CD4-positive, alpha-beta T cell treated with Interleukin-4 for 4 hours (primary cell): ENCODE data around the gene ABITRAM.
"Not testable (repeated sequence)": the region's sequence is repeated elsewhere in the genome, so short reads cannot be mapped to it uniquely, and the experiment has no call there.

Experiments used
- DNase-seq: peaks from one replicate; pipeline ENCODE4 v3.0.0-alpha.2; 2020

ABITRAM gene

DNA sequence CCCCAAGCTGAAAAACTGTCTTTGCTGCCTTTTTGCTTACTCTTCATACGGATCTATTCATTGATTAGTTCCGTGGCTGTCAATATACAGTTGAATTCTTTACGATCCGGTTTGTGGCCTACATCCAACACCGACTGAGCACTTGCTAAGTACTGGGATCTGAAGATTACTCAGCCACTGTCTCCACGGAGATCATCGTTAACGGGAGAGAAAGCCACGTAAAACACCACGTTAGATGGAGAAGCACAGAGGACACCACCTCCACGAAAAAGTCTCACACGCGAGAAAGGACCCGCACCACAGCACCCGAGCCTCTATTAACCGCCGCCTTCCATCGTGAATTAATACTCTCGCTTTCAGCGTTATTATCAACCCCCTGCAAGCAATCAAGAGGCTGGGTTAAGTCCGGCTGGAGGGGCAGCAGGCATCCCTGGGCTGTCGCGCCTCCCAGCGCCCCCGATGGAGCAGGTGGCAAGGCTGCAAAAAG, 926 bp upstream of the ABITRAM start:
- no peak for DNase-seq

DNA sequence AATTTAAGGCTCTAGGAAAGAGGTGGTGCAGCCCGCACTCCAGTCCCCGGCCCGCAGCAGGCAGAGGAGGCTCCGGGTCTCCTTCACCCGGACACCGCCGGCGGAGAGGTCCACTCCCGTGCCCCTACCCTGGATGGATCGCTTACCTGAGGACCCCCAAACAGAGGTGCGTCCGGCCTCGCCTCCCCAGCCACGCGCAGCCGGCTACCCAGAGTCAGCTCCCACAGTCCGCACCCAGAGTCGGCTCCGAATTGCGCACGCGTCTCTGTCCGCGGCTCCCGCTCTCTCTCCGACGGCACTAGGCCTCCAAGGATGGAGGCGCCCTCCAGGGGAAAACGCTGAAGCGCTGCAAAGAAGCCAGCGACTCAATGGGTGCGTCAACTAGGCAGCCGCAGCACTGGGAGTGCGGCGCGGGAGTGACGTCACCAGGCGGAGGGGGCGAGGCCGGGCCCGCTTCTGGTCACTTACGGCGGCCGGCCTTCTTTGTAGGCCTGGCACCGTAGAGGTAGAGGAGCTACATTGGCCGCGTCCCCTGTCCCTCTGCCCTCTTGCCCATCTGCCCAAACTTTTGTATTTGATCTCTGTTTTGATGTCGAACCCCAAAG, 380 bp upstream of the ABITRAM start, which contains the start of gene ELP1:
TSS of gene ELP1 (minus strand) at position 407 of the 605 bp plus-strand sequence. CDS start 2,978 bp downstream, outside the sequence.
- DNase-seq = peak; percentile 92

DNA sequence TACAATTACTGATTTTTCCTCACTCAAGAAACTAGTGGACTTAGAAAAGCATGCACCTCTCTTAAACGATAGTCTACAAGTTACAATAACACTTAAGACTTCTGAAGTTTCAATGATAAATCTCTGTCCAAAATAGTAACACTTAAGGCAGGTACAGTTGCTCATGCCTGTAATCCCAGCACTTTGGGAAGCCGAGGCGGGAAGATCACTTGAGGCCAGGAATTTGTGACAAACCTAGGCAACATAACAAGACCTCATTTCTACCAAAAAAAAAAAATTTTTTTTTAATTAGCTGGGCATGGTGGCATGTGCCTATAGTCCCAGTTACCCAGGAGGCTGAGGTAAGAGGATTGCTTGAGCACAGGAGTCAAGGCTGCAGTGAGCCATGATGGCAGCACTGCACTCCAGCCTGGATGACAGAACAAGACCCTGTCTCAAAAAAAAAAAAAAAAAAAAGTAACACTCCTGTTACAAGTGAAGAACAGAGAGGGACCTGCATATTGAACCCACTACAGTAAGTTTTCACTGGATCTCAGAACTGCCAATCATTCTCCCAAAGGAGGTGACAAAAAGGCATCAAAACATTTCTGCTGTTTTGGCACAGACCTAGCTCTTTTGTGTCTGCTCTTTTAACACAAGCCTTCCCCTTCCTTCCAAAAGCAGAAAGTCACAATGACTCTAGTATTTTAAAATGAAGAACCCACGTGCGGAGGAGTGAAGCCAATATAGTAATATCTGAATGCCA, 3.5 kb downstream of the ABITRAM start:
- no peak for DNase-seq

DNA sequence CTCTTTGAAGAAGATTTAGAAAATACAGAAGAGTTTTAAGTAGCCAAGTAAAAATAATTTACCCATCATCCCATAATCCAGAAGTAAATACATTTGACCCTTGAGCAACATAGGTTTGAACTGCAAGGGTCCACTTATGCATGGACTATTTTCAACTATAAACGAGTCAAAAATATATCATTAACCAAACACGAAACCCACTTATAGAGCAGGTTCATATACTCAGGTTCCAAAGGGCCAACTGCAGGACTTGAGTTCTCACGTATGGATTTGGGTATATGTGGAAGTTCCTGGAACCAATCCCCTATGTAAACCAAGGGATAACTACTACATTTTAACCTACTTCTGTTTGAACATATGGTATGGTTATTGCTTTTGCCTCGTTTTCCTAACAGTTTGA, 5.8 kb downstream of the ABITRAM start:
- DNase-seq = no peak

DNA sequence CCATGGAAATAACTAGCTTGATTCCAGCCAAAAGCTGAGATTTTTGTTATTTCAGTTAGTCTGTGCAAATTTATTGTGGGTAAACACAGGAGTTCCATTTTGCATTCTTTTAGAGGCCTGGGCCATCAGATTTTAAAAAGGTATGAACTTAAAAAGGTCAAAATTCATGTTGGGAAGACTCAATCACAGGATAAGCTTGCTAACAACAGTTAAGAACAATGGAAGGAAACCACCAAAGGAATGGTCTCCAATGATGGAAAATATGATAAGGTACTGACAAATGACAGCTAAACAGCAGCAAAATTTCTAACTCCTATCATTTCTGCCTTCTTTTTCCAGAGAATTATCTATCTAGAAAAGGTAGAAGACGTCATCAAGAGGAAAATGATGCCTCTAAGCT, 16.0 kb downstream of the ABITRAM start:
- DNase-seq = no peak

DNA sequence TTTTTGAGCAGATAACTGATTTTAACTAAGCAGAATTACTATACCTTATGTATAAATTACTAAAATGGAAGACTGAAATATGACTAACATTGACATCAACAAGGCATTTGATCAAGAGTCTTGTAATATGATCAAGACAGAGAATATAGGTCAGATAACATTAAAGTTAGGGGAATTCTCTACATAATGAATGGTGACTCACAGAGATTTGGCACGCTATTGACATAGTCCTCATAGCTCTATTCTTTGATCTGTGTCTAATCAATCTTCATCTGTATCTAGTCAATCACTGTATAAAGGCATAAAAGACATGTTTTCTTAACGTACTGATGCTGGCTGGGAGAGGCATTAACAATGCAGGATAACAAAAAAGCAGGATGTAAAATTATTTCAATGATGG, 17.4 kb downstream of the ABITRAM start:
- DNase-seq = no peak

DNA sequence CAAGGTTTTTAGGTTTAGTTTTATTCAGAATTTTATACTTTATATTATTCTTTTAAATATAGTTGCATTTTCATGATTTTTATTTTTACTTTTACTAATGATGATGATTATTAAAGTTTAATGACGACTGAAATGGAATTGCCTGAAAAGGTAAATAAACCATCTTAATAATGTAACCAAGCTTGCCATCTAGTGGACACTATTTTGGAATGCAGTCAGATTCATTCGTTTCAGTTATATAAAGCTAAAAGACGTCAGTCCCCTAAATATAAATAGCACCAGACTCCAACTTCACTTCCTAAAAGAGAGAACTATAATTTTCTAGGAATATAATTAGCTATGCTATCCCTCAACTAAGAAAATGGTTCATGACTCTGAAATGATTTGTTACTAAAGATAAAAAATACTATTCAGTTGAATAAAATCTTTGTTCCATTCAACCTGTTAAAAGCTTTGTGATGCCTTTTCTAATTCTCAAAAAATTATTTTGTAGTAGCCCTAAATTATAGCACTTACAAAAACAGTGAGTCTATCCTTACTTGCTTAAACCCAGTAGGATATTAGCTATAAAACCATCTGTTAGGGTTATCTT, 19.9 kb downstream of the ABITRAM start:
- peak; percentile 51 for DNase-seq

DNA sequence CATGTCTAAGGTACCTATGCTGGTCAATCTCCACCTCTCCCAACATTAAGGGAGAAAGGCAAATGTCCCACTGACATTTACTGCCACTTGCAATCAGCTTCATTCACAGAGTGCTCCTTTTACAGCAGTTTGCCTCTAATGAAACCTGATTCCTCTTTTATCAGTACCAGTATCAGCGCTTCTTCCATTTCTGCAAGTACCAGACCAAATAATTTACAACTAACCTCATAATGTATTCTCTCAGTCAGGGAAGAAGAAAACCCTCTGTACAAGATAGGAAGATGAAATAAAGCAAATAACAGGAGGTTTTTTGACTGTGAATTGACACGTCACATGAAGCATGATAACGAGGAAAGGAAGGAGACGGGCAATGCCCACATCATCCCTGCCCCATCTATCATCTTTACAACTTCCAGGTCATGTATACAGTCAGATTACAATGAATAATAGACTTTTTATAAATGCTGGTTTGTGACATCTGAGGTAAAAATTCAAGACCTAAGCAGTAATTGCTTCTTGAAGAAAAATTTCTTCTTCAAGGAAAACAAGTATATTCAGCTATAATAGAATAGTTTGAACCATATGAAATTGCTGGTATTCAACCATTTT, 21.9 kb downstream of the ABITRAM start:
- no peak for DNase-seq

DNA sequence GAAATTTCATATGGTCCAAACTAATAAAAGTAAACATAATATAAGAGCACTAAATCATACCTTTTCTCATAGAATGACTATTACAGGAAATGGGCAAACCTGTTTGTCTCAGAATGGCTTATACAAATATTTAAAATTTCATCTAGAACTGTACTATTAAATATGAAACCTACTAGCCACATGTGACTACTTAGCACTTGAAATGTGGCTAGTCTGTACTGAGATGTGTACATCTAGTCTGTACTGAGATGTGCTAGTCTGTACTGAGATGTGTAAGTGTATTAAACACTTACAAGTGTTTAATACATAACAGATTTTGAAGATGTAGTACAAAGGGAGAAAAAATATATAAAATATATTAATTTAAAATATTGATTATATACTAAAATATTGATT, 22.4 kb downstream of the ABITRAM start:
- no peak for DNase-seq

DNA sequence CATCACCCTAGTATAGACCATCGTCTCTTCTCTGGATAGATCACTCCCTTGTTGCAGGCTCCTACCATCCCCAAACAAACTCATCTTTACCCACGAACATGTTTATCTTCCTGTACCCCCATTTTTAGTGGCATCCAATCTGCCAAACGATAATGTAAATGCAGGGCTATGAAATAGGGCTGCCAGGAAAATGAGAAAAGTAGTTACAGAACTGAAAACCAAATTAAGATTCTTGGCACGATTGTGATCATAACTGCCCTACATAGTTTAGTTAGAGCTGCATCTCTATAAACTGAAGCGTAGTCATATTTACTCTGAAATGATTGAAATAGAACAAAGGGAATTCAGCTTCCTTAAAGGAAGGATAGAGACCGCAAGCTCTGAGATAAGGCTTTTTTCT, 26.1 kb downstream of the ABITRAM start:
- DNase-seq = no peak

DNA sequence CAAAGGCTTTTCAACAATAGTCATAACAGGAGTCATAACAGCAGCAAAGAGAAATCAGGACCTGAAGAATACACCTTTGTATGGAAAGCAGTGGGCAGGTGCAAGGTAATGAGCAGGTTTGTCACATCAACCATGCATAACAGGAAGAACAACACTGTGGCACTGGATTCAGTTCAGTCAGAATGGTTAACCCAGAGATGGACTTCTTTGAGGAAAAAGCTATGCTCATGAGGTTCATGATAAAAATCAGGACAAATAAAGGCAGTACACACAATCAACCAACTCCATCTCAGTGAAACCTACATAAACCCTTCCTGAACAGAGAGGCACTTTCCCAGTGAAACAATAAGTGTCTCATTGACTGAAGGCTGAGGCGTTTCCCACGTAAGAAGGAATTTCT, 27.0 kb downstream of the ABITRAM start:
- no peak for DNase-seq

DNA sequence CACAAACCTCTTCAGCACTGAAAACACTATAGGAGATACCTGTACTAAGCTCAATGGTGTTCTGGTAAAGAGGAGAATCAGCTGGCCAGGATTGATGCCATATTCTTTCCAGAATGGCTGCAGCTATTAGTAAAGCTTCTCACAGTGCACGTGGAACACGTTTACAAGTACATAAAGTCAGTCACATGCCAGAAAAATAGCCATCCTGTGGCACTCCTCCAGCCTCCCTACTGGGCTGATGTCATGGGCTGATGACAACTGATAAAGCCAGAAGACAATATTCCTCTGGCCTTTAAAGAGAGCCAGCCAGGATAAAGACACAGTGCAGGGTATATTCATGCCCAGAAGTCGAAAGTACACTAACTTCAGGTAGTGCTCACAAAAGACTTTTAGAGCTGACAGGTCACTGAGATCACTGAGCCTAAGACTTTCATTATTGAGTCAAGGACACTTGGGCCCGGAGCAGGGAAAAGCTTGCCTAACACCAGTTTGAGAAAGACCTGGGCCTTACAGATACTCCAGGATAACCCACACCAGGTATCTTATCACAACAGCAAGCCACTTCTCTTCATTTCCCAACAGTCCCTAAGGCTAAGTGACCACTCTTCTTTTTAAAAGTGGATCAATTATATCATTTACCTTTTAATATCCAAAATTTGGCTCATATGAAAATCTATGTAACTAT, 29.4 kb downstream of the ABITRAM start:
- no peak for DNase-seq

DNA sequence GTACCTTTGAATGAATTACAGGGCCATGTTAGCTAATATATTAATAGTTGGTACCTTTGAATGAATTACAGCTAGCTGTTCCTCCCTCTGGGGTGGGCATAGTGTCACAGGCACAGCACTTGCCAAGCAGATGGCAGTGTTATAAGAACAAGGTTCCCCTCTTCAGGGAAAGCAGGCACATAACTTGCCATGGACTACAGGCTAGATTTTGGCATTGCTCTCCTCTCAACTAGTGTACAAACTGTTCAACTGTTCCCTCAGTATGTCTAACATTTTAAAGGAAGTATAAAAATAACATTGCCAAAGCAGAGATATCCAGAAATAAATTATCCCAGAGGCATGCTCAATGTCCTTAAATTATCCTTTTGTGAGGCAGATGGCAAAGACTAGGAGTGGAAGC, 33.7 kb downstream of the ABITRAM start:
- no peak for DNase-seq

DNA sequence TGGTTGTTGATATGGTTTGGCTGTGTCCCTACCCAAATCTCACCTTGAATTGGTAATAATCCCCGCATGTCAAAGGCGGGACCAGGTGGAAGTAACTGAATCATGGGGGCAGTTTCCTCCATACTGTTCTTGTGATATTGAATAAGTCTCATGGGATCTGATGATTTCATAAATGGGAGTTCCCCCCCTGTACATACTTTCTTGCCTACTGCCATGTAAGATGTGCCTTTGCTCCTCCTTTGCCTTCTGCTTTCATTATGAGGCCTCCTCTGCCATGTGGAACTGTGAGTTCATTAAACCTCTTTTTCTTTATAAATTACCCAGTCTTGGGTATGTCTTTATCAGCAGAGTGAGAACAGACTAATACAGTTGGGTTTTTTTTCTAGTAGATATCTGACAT, 37.2 kb downstream of the ABITRAM start:
- not testable (repeated sequence) for DNase-seq

DNA sequence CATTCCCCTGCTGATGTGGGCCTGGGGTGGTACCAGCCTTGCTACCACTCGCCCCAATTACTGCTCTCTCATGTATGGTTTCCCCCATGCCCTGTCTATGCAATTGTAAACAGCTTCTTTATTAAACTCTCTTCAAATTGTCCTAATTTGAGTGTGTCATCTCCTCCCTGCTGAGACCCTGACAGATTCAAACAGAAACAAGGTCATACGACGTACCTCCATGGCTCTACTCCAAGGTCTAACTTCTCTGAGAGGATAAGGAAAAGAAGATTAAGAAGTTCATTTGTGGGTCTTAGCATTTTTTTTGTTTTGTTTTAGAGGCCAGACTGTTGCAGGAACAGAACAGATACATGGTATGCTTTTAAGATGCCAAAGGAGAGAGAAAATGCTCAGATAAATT, 38.0 kb downstream of the ABITRAM start:
- no peak for DNase-seq

DNA sequence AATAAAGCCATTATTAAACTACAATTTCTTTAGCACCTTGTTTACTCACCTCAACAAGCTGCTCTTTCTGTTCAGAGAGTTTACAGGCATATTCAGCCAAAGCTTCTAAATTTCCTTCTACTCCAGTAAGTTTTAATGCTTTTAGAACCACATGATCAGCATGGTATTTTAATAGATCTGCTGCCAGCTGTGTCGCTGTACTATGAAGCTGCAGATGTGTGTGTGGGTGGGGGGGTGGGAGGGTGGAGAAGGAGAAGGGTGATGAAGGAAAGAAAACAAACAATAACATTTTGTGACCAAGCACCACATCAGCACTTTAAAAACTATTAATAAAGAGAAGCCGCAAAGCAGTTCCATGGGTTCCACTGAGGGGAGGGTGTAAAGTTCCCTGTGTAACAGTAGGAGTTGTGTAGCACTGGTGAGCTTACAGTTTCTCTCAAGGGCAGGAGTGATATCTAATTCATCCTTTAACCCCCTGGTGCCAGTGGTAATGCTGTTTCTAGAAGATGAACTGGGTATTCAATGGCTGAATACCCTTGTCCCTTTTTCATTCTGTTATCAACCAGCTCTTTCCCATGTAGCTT, 38.5 kb downstream of the ABITRAM start:
- no peak for DNase-seq

DNA sequence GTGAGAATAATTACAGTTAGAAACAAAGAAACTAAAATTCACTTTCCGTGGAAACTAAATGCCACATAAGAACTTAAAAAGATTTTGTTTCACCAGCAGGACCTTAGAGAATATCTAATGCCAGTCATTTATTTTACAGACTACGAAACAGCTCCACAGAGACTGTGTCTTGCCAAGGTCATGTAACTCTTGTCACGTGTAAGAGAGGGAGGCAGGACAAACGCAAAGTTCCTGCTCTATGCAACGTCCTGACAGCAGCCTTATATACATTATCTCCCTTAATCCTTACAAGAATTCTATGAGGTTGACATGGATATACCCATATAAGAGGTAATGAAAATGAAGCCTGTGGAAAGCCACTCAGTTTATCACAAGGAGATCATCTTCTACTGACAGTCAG, 39.7 kb downstream of the ABITRAM start:
- DNase-seq = no peak

DNA sequence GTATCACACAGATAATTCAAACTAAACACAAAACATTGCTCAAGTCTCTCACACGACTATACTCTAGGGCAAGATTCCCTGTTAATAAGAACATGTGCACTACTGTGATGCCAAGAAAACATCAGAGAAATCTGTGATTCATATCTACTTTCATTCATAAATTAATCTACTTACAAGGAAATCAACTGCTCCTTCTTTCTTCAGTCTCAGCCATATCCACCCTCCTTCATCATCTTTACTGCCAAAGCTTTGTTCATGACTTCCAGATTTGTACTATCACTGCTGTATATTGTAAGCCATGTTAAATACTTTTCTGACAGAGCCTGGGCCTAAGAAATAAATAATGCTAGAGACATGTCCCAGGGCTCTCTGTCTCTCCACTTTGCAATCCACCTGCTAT, 44.0 kb downstream of the ABITRAM start:
- no peak for DNase-seq

DNA sequence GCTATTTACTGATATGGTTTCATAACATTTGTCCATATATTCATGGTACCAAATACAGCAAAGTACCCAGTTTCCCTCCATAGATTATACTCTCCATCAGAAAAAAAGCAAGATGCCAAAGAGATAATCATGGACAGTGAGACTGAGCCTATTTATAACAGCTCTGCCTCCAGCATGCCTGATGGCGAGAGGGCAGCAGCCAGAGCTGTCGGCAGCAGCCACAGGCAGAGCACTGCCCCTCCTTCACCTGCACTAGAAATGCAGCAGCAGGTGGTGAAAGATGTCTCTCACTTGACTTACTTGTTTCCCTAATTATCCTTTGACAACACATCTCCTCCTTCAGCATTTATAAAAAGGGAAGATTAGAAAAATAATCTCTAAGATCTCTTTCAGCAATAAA, 46.7 kb downstream of the ABITRAM start:
- DNase-seq = no peak

DNA sequence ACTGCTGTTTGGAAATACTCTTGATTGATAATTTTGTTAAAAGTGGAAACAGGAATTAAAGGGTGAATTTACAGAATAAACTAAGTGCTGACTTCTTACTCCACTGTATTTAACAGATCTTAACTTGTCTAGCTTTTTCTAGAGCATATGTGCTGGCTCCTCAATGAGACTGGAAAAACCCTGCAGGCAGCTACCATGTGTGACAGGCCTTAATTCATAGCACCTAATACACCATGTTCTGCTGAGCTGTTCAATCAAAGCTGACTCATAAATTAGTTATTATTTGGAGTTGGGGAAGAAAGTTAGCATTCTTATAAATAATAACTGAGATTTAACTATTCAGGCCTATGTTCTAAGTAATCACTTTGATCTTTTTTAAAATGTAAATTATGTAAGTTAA, 49.7 kb downstream of the ABITRAM start:
- no peak for DNase-seq
